ENCODE data around the gene ZNF536.

The ZNF536 gene

DNA sequence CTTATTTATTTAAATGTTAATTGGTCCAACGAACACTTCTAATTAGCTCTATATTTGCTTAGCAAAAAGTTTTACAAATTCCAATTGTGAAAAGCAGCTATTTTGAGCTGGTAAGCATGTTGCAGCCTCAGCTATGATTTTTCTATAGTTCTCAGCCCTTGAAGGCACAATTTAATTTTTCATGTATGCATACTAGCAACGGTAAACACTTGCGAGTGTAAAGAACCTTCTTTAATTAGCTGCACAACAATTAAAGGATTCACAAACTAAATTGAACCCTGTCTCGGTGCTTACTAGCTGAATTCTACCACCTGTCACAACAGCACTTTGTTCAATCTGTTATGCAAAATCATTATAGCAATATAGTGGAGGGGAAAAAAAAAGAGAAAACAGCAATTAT lies 29.8 kb downstream of the ZNF536 start:
- DNase-seq, result no peak
- no peak overlapping the region for H3K9ac ChIP-seq (ENCODE audit: low read length)
- H3K27ac ChIP-seq (ENCODE audit: low read length), result no peak overlapping the region
- H3K79me2 ChIP-seq (ENCODE audit: low read length), result no peaks in the 10 kb centered on the region
- no peaks in the 10 kb centered on the region for H3K9me3 ChIP-seq (replicated peaks; ENCODE audit: insufficient read depth, low read length)
- no peak for TF ChIP-seq EZH2 (optimal IDR thresholded peaks at IDR 0.05; ENCODE audit: low read depth, low read length)
- TF ChIP-seq, protein P1, sequence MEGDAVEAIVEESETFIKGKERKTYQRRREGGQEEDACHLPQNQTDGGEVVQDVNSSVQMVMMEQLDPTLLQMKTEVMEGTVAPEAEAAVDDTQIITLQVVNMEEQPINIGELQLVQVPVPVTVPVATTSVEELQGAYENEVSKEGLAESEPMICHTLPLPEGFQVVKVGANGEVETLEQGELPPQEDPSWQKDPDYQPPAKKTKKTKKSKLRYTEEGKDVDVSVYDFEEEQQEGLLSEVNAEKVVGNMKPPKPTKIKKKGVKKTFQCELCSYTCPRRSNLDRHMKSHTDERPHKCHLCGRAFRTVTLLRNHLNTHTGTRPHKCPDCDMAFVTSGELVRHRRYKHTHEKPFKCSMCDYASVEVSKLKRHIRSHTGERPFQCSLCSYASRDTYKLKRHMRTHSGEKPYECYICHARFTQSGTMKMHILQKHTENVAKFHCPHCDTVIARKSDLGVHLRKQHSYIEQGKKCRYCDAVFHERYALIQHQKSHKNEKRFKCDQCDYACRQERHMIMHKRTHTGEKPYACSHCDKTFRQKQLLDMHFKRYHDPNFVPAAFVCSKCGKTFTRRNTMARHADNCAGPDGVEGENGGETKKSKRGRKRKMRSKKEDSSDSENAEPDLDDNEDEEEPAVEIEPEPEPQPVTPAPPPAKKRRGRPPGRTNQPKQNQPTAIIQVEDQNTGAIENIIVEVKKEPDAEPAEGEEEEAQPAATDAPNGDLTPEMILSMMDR (IDR thresholded peaks at IDR 0.05; ENCODE audit: low read length), result no peak
- no peak for TF ChIP-seq EZH2phosphoT487 (IDR thresholded peaks at IDR 0.05; ENCODE audit: low read length)
- H4K20me1 ChIP-seq (ENCODE audit: insufficient read depth, low read length), result no peaks in the 10 kb centered on the region
- H3K4me1 ChIP-seq (ENCODE audit: low read length), result no peaks in the 10 kb centered on the region
- H3K27me3 ChIP-seq (replicated peaks; ENCODE audit: insufficient read depth, low read length), result peaks cover 59% of the 10 kb centered on the region
- H3K4me3 ChIP-seq (ENCODE audit: low read length), result no peak overlapping the region
- no peak overlapping the region for H3K4me2 ChIP-seq (ENCODE audit: low read depth, low read length)
- H3K36me3 ChIP-seq (replicated peaks; ENCODE audit: insufficient read depth, low read length), result no peaks in the 10 kb centered on the region
- H3F3A ChIP-seq (ENCODE audit: insufficient read depth, low read length), result no peaks in the 10 kb centered on the region
- H3K9me2 ChIP-seq (replicated peaks; ENCODE audit: insufficient read depth, low read length), result no peaks in the 10 kb centered on the region
- H2AFZ ChIP-seq (ENCODE audit: low read length), result no peak overlapping the region

DNA sequence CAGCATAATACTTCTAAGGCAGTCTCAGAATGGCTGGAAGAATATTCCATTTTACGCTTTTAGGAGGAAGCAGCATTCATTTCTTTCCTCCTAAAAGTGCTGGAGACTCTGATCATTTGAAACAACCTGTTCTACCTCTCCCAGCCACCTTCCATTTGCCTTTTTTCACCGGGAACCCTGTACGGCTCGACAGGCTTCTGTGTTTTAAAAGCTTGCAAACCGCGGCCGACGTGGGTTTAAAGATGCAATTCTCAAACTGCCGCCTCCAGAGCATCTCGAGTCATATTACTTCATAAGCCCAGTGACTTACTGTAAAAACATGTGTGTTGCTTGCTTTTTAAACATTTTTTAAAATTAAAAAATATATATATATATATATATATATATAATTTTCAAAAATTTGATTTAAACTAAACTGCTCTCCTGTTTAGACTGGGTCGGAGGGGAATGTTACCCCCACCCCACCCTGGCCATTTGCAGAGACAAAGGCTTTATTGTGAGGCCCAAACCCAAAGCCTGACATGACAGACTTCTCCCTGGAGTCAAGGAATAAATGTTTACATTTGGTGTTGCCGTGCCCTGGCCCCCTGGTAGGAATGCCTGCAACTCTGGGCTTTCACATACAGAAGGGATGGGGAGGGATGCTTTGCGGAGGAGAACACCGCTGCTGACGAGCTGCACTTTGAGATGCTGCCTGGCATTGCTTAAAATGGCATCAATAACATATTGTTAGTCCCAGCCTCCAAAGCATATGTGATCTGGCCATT lies 30.4 kb downstream of the ZNF536 start:
- H3K4me1 ChIP-seq (ENCODE audit: low read length), result no peaks in the 10 kb centered on the region
- no peak for DNase-seq
- H3K27me3 ChIP-seq (replicated peaks; ENCODE audit: insufficient read depth, low read length), result peaks cover 60% of the 10 kb centered on the region
- H2AFZ ChIP-seq (ENCODE audit: low read length), result no peak overlapping the region
- no peak overlapping the region for H3K9ac ChIP-seq (ENCODE audit: low read length)
- H3K79me2 ChIP-seq (ENCODE audit: low read length), result no peaks in the 10 kb centered on the region
- TF ChIP-seq, protein P1 (IDR thresholded peaks at IDR 0.05; ENCODE audit: low read length), result no peak
- TF ChIP-seq EZH2phosphoT487 (IDR thresholded peaks at IDR 0.05; ENCODE audit: low read length) (no peak), EZH2 (optimal IDR thresholded peaks at IDR 0.05; ENCODE audit: low read depth, low read length) (no peak)
- no peaks in the 10 kb centered on the region for H3K36me3 ChIP-seq (replicated peaks; ENCODE audit: insufficient read depth, low read length)
- H3K4me3 ChIP-seq (ENCODE audit: low read length), result no peak overlapping the region
- no peaks in the 10 kb centered on the region for H3K9me3 ChIP-seq (replicated peaks; ENCODE audit: insufficient read depth, low read length)
- no peaks in the 10 kb centered on the region for H4K20me1 ChIP-seq (ENCODE audit: insufficient read depth, low read length)
- H3K4me2 ChIP-seq (ENCODE audit: low read depth, low read length), result no peak overlapping the region
- H3F3A ChIP-seq (ENCODE audit: insufficient read depth, low read length), result no peaks in the 10 kb centered on the region
- no peaks in the 10 kb centered on the region for H3K9me2 ChIP-seq (replicated peaks; ENCODE audit: insufficient read depth, low read length)
- no peak overlapping the region for H3K27ac ChIP-seq (ENCODE audit: low read length)

DNA sequence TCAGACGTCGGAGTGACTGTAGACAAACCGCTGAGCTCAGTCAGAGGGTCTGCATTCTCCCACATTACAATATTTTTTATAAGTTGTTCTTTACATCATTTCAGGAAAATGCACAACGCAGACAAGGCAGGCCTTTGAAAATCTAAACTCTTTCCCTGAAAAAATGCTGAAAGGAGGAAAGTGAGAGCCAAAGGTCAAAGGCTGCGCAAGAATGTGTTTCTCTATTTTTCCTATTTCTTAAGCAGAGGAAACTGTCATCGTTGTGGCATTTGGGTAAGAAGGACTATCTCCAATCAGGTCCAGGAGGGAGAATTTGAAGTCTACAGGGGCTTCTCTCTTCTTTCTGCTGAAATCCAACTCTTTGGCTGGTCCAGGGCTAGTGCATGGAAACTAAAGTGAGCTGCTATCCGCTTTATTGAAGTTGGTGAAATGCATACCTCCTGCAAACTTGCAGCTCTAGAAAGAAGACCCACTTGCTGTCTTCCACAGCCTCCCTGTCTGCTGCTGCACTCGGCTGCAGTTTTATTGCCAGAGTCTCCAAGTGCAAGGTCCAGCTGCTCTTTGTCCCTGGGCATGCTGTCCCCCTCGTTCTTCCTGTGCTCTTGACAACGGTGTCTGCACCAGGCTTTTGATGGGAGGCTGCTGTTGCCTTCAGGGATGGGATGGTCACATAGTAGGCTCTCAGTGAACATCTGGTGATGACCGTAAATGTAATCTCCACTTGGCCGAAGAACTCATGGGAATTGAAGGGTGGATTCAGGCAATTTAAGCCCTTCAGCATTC lies 31.2 kb downstream of the ZNF536 start:
- no peak overlapping the region for H2AFZ ChIP-seq (ENCODE audit: low read length)
- H3K79me2 ChIP-seq (ENCODE audit: low read length), result no peaks in the 10 kb centered on the region
- H3K9ac ChIP-seq (ENCODE audit: low read length), result no peak overlapping the region
- H3F3A ChIP-seq (ENCODE audit: insufficient read depth, low read length), result no peaks in the 10 kb centered on the region
- H3K27me3 ChIP-seq (replicated peaks; ENCODE audit: insufficient read depth, low read length), result peaks cover 60% of the 10 kb centered on the region
- TF ChIP-seq EZH2phosphoT487 (IDR thresholded peaks at IDR 0.05; ENCODE audit: low read length) (no peak), EZH2 (optimal IDR thresholded peaks at IDR 0.05; ENCODE audit: low read depth, low read length) (no peak)
- TF ChIP-seq, protein P1 (IDR thresholded peaks at IDR 0.05; ENCODE audit: low read length), result no peak
- DNase-seq, result no peak
- H3K9me2 ChIP-seq (replicated peaks; ENCODE audit: insufficient read depth, low read length), result no peaks in the 10 kb centered on the region
- H4K20me1 ChIP-seq (ENCODE audit: insufficient read depth, low read length), result no peaks in the 10 kb centered on the region
- H3K9me3 ChIP-seq (replicated peaks; ENCODE audit: insufficient read depth, low read length), result no peaks in the 10 kb centered on the region
- H3K4me3 ChIP-seq (ENCODE audit: low read length), result no peak overlapping the region
- no peak overlapping the region for H3K27ac ChIP-seq (ENCODE audit: low read length)
- no peaks in the 10 kb centered on the region for H3K36me3 ChIP-seq (replicated peaks; ENCODE audit: insufficient read depth, low read length)
- H3K4me2 ChIP-seq (ENCODE audit: low read depth, low read length), result no peak overlapping the region
- no peaks in the 10 kb centered on the region for H3K4me1 ChIP-seq (ENCODE audit: low read length)
